Erythroblast (primary cell): Measurements from ENCODE around the gene ADAMTSL1.

Experiments used
- GATA1 ChIP-seq: IDR thresholded peaks from 2 replicates; pipeline ENCODE4 v1.6.1; 2011; ENCODE audit warnings: low read depth, mild to moderate bottlenecking, control low read depth, low read length, moderate library complexity
- POLR2A ChIP-seq: IDR thresholded peaks from 2 replicates; pipeline ENCODE4 v1.6.1; 2011; ENCODE audit warnings: mild to moderate bottlenecking, low read length

- TF ChIP-seq POLR2A, result no peak
- TF ChIP-seq GATA1, result no peak
Measured at GRCh38 chr9:18499062-18499461, 25.1 kb downstream of the ADAMTSL1 start.
